ENCODE data around the gene GAL3ST2. TPM values are rescaled to one million over a fixed set of nuclear protein-coding genes. Genes with fewer than 3 reads are reported as not detected.

Gene GAL3ST2
- polyA plus RNA-seq (2012; rRNA removed), result 0.10 and 0.15 TPM in 2 replicates
- 0.04 TPM in 1 of 2 replicates, not detected in the other for polyA plus RNA-seq (2012; cell fraction: cytosol; rRNA removed)
- 0.74 and 1.0 TPM in 2 replicates for polyA plus RNA-seq (2012; cell fraction: nucleus; rRNA removed)

DNA sequence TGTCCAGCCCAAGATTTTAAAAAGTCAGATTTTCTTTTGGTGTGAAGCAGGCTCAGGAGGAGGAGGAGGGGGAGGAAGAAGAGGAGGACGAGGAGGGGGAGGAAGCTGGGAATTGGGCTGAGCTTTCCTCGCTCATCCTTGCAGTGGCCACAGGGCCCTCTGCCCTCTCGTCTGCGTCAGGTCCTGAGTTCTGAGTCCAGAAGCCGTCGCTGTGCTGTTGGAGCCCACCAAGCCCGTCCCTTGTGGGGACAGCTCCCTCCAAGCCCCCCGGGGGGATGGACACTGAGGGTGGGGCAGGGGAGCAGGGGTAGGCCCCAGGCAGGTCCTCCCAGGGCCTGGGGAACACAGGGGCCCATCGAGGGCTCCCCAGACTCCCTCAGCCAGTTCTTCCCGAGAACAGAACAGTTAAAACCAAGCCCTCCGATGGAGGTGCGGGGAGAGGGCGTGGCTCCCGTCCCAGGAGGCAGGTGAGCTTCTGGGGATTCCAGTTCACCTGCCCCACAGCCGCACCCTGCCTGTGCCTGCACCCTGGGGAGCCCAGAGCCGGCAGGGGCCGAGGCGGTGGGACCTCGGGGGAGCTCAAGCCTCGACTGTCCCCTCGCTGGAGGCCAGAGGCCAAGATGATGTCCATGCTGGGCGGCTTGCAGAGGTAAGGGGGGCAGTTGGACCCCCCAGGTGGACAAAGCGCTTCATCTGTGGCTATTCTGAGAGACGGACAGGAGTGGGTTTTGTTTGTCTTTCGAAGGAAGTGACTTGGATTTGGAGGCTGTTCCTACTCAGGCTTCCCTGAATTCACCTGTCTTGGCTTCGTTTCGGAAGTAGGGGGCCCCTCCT lies at the start of gene GAL3ST2:
Gene GAL3ST2 (plus strand): TSS at position 487 of the 834 bp plus-strand sequence. CDS start 134 bp downstream, at position 621.
- peak; percentile 32 for DNase-seq

GRCh38 chr2:241728000-241728399 lies 48.6 kb upstream of the GAL3ST2 start:
- TF ChIP-seq RXRA (IDR thresholded peaks at IDR 0.05; ENCODE audit: borderline replicate concordance, low read depth) (no peak), FOXJ3 (CRISPR knock-in tag; IDR thresholded peaks at IDR 0.05) (no peak), USF2 (IDR thresholded peaks at IDR 0.05; ENCODE audit: borderline replicate concordance, low read depth, low read length) (no peak), RFX5 (IDR thresholded peaks at IDR 0.05; ENCODE audit: low read length) (no peak), MAX (IDR thresholded peaks at IDR 0.05; ENCODE audit: low read depth) (no peak), ELF1 (IDR thresholded peaks at IDR 0.05) (no peak), EZH2phosphoT487 (IDR thresholded peaks at IDR 0.05; ENCODE audit: borderline replicate concordance, low read depth) (no peak), TCF12 (IDR thresholded peaks at IDR 0.05) (no peak), MEF2A (IDR thresholded peaks at IDR 0.05; ENCODE audit: borderline replicate concordance, low read depth) (no peak), TAF1 (IDR thresholded peaks at IDR 0.05; ENCODE audit: borderline replicate concordance, low read depth, low read length) (no peak), FOSL2 (IDR thresholded peaks at IDR 0.05; ENCODE audit: borderline replicate concordance, low read depth) (no peak), NRF1 (IDR thresholded peaks at IDR 0.05; ENCODE audit: low read depth, low read length) (no peak), MXI1 (IDR thresholded peaks at IDR 0.05; ENCODE audit: low read depth, low read length) (no peak), EP300 (IDR thresholded peaks at IDR 0.05; ENCODE audit: borderline replicate concordance in 1 of 2, low read depth in 1 of 2, low read length in 1 of 2) (no peak)
- H3F3A ChIP-seq (replicated peaks; ENCODE audit: insufficient read depth), result no peaks in the 10 kb centered on the region
- ChIA-PET CTCF (interaction anchor here (1.3 to 5.4 kb wide), 4 partner anchors 9 to 150 kb away, joined by 3 to 34 read pairs (median 5); partner anchors contain the start of gene ING5), POLR2A (no interaction called here)
- 100% methylated on average over 3 of the region's 8 CpGs for WGBS (ENCODE audit: low lambda C conversion rate)
- no peaks in the 10 kb centered on the region for H4K20me1 ChIP-seq (ENCODE audit: insufficient read depth)
- peak; percentile 12 for DNase-seq
- no peaks in the 10 kb centered on the region for H3K9me3 ChIP-seq
- H3K4me3 ChIP-seq (ENCODE audit: low read depth in 2 of 2, low read length in 1 of 2), result no peak overlapping the region
- H3K9ac ChIP-seq, result no peak overlapping the region
- no peak overlapping the region for H2AFZ ChIP-seq (ENCODE audit: low read depth)
- no peaks in the 10 kb centered on the region for H3K79me2 ChIP-seq (ENCODE audit: insufficient read depth)
- H3K4me2 ChIP-seq, result no peak overlapping the region
- no peak overlapping the region for H3K27ac ChIP-seq (ENCODE audit: low read depth in 2 of 2, low read length in 1 of 2)
- H3K4me1 ChIP-seq (ENCODE audit: control insufficient read depth in 1 of 2, insufficient read depth in 2 of 2, low read depth in 1 of 2, low read length in 1 of 2), result peaks cover 0 to 2% of the 10 kb centered on the region in 2 experiments; a peak in 1 of 4 replicates
- no peaks in the 10 kb centered on the region for H3K27me3 ChIP-seq (ENCODE audit: insufficient read depth)
- peaks cover 4 to 10% of the 10 kb centered on the region in 2 experiments for H3K36me3 ChIP-seq (replicated peaks in 1 of 2; ENCODE audit: control insufficient read depth in 1 of 2, insufficient read depth in 2 of 2, low read length in 1 of 2)
- H3K9me2 ChIP-seq, result no peaks in the 10 kb centered on the region

More for the DNA sequence above, at the start of gene GAL3ST2:
- H3K27ac ChIP-seq (ENCODE audit: low read depth in 2 of 2, low read length in 1 of 2), result no peak within 1 kb of the TSS
- 0 out of 2 replicates have a peak, but pooled peaks cover under 1% of the 10 kb centered on the region for H3K9me3 ChIP-seq
- H3K4me2 ChIP-seq, result no peak within 1 kb of the TSS
- TF ChIP-seq, protein P1, sequence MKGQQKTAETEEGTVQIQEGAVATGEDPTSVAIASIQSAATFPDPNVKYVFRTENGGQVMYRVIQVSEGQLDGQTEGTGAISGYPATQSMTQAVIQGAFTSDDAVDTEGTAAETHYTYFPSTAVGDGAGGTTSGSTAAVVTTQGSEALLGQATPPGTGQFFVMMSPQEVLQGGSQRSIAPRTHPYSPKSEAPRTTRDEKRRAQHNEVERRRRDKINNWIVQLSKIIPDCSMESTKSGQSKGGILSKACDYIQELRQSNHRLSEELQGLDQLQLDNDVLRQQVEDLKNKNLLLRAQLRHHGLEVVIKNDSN (IDR thresholded peaks at IDR 0.05; ENCODE audit: borderline replicate concordance, low read depth), result no peak
- TF ChIP-seq NFIC (IDR thresholded peaks at IDR 0.05; ENCODE audit: borderline replicate concordance), result no peak
- TF ChIP-seq POLR2AphosphoS5 (IDR thresholded peaks at IDR 0.05; ENCODE audit: low read depth, low read length), result no peak
- no peak for TF ChIP-seq RCOR1 (IDR thresholded peaks at IDR 0.05; ENCODE audit: low read length)
- TF ChIP-seq RXRA (IDR thresholded peaks at IDR 0.05; ENCODE audit: borderline replicate concordance, low read depth), result no peak
- TF ChIP-seq CHD2 (IDR thresholded peaks at IDR 0.05; ENCODE audit: low read length, partially characterized antibody), result no peak
- TF ChIP-seq NRF1 (IDR thresholded peaks at IDR 0.05; ENCODE audit: low read depth, low read length), result no peak
- TF ChIP-seq, protein P2, sequence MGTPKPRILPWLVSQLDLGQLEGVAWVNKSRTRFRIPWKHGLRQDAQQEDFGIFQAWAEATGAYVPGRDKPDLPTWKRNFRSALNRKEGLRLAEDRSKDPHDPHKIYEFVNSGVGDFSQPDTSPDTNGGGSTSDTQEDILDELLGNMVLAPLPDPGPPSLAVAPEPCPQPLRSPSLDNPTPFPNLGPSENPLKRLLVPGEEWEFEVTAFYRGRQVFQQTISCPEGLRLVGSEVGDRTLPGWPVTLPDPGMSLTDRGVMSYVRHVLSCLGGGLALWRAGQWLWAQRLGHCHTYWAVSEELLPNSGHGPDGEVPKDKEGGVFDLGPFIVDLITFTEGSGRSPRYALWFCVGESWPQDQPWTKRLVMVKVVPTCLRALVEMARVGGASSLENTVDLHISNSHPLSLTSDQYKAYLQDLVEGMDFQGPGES (IDR thresholded peaks at IDR 0.05; ENCODE audit: low read depth, low read length), result no peak
- TF ChIP-seq EZH2phosphoT487 (IDR thresholded peaks at IDR 0.05; ENCODE audit: borderline replicate concordance, low read depth), result no peak
- CTCF ChIA-PET, result interaction anchor here (1.3 to 3.0 kb wide), 4 partner anchors 13 to 102 kb away, joined by 3 to 13 read pairs (median 4); no protein-coding TSS in a partner anchor
- H3K9ac ChIP-seq, result no peak within 1 kb of the TSS
- no peaks in the 10 kb centered on the region for H3F3A ChIP-seq (replicated peaks; ENCODE audit: insufficient read depth)
- no peaks in the 10 kb centered on the region for H4K20me1 ChIP-seq (ENCODE audit: insufficient read depth)
- no peak within 1 kb of the TSS for H3K4me3 ChIP-seq (ENCODE audit: low read depth in 2 of 2, low read length in 1 of 2)
- no peaks in the 10 kb centered on the region for H3K9me2 ChIP-seq
- 88% methylated on average over 23 of the region's 27 CpGs for WGBS (ENCODE audit: low lambda C conversion rate)
- no peaks in the 10 kb centered on the region for H3K36me3 ChIP-seq (replicated peaks in 1 of 2; ENCODE audit: control insufficient read depth in 1 of 2, insufficient read depth in 2 of 2, low read length in 1 of 2)
- H2AFZ ChIP-seq (ENCODE audit: low read depth), result no peak within 1 kb of the TSS
- POLR2A ChIA-PET, result no interaction called here
- H3K4me1 ChIP-seq (ENCODE audit: control insufficient read depth in 1 of 2, insufficient read depth in 2 of 2, low read depth in 1 of 2, low read length in 1 of 2), result peaks cover 8 to 20% of the 10 kb centered on the region in 2 experiments; a peak in 2 of 4 replicates
- H3K79me2 ChIP-seq (ENCODE audit: insufficient read depth), result no peaks in the 10 kb centered on the region
- no peaks in the 10 kb centered on the region for H3K27me3 ChIP-seq (ENCODE audit: insufficient read depth)
